ENCODE measurements around the gene XYLT2. TPM values are rescaled to one million over a fixed set of nuclear protein-coding genes. Genes with fewer than 3 reads are reported as not detected.

XYLT2 gene
- total and polyA plus RNA-seq, 2 of the 13 experiments (the other 11 are each of a cell fraction or from before 2014, with no cell fraction given): 17.0 to 22.1 TPM

- TF ChIP-seq JUNB (CRISPR knock-in tag; IDR thresholded peaks at IDR 0.05; ENCODE audit: borderline replicate concordance) (no peak), REL (CRISPR knock-in tag; conservative IDR thresholded peaks at IDR 0.05) (no peak), MTERF4 (CRISPR knock-in tag; IDR thresholded peaks at IDR 0.05) (0 out of 2 replicates have a peak, but pooled peaks have one; percentile 43), IKZF5 (CRISPR knock-in tag; IDR thresholded peaks at IDR 0.05) (no peak), SKIL (CRISPR knock-in tag; IDR thresholded peaks at IDR 0.05; ENCODE audit: borderline replicate concordance) (no peak), ZNF501 (CRISPR knock-in tag; IDR thresholded peaks at IDR 0.05) (peak; percentile 54), TFDP1 (CRISPR knock-in tag; IDR thresholded peaks at IDR 0.05; ENCODE audit: borderline replicate concordance) (no peak), ZNF230 (CRISPR knock-in tag; IDR thresholded peaks at IDR 0.05) (no peak), ZNF337 (CRISPR knock-in tag; IDR thresholded peaks at IDR 0.05; ENCODE audit: borderline replicate concordance, low read depth) (0 out of 2 replicates have a peak, but pooled peaks have one; percentile 26), ZNF451 (CRISPR knock-in tag; IDR thresholded peaks at IDR 0.05) (no peak), ZNF558 (CRISPR knock-in tag; IDR thresholded peaks at IDR 0.05; ENCODE audit: borderline replicate concordance) (no peak), ZNF543 (CRISPR knock-in tag; IDR thresholded peaks at IDR 0.05) (no peak), KLF16 (CRISPR knock-in tag; IDR thresholded peaks at IDR 0.05) (0 out of 4 replicates have a peak, but pooled peaks of 1 of the 2 experiments have one; percentile 40), GLI4 (CRISPR knock-in tag; IDR thresholded peaks at IDR 0.05; ENCODE audit: borderline replicate concordance) (no peak), IRF2 (CRISPR knock-in tag; IDR thresholded peaks at IDR 0.05) (no peak), ELF3 (CRISPR knock-in tag; IDR thresholded peaks at IDR 0.05) (no peak), USF2 (IDR thresholded peaks at IDR 0.05; ENCODE audit: low read depth, low read length) (no peak), USF2 (CRISPR knock-in tag; IDR thresholded peaks at IDR 0.05; ENCODE audit: borderline replicate concordance) (peak; percentile 21; the same call in 1 of the 2 replicates)
Observed at GRCh38 chr17:50361561-50362480, 15.9 kb downstream of the XYLT2 start (continued).

All from HepG2 (cell line).